Nasal cavity respiratory epithelium epithelial cell of viscerocranial mucosa (primary cell): Measurements from ENCODE around the gene TMEM37. TPM values are rescaled to one million over a fixed set of nuclear protein-coding genes. Genes with fewer than 3 reads are reported as not detected.

ENCODE experiments used
- total RNA-seq: library from RNA; depleted of rRNA; stranded (reverse); fragments of >200 nt; gene quantifications from 2 replicates; pipeline ENCODE4 v1.2.3, GENCODE V29; 2014

Gene TMEM37
- total RNA-seq, result 0.43 TPM in 1 of 2 replicates, not detected in the other

GRCh38 chr2:119431155-119431975 is at the start of gene TMEM37:
Gene TMEM37 (plus strand): TSS chr2:119431854. CDS start chr2:119431904, 50 bp downstream.

Other genes with a start within 250 kb of the TMEM37 start
- gene STEAP3, start 208.0 kb upstream of the TMEM37 start, total RNA-seq, result 8.9 and 68.3 TPM in 2 replicates
- gene C2orf76, start 65.0 kb upstream of the TMEM37 start, total RNA-seq, result 5.1 and 9.9 TPM in 2 replicates
- 55.7 and 86.9 TPM in 2 replicates for gene DBI, start 64.9 kb upstream of the TMEM37 start, total RNA-seq
- gene SCTR, start 92.6 kb downstream of the TMEM37 start, total RNA-seq, result not detected in 2 replicates
- not detected in 2 replicates for gene CFAP221, start 112.6 kb downstream of the TMEM37 start, total RNA-seq
- gene TMEM177, start 247.3 kb downstream of the TMEM37 start, total RNA-seq, result 8.2 and 9.1 TPM in 2 replicates